Gastroesophageal sphincter (tissue), 4 donors: ENCODE data around the gene RIMBP2. TPM values are rescaled to one million over a fixed set of nuclear protein-coding genes. Genes with fewer than 3 reads are reported as not detected.

Source experiments
- ATAC-seq: fragments of 150-250 bp; one replicate; pipeline ENCODE4 v1.9.1; 2016; ENCODE audit warnings: mild to moderate bottlenecking, moderate library complexity
- H3K27ac ChIP-seq, 4 donors: fragments of 200-600 bp; sonication (generic) in 3 of 4; 1 replicate in 3 of 4; 2 replicates in 1 of 4; pipeline ENCODE4 v1.5.1; 2016 to 2019
- H3K27me3 ChIP-seq: fragments of 200-600 bp; sonication (generic); one replicate; pipeline ENCODE4 v1.5.1; 2019
- H3K36me3 ChIP-seq, 2 donors: fragments of 200-600 bp; sonication (generic); one replicate each; pipeline ENCODE4 v1.5.1; 2019; ENCODE audit warnings: control low read depth in 1 of 2
- H3K4me1 ChIP-seq, 3 donors: fragments of 200-600 bp; sonication (generic); 1 replicate in 2 of 3; 2 replicates in 1 of 3; pipeline ENCODE4 v1.5.1; 2016 to 2019; ENCODE audit warnings: control low read depth in 2 of 3
- H3K4me3 ChIP-seq, 2 donors: fragments of 200-600 bp; sonication (generic); one replicate each; pipeline ENCODE4 v1.5.1; 2019; ENCODE audit warnings: mild to moderate bottlenecking in 1 of 2, moderate library complexity in 1 of 2
- H3K9me3 ChIP-seq, 3 donors: fragments of 200-600 bp; sonication (generic); one replicate each; pipeline ENCODE4 v1.5.1; 2017 to 2019; ENCODE audit warnings: control low read depth in 2 of 3
- CTCF ChIP-seq, 4 experiments: fragments of 200-600 bp in 2 of 4; fragments of 450-650 bp in 2 of 4; sonication (generic) in 1 of 4; IDR thresholded peaks; one replicate each; pipeline ENCODE4 v1.5.1; 2017 to 2019; ENCODE audit warnings: antibody characterized with exemption in 4 of 4, mild to moderate bottlenecking in 2 of 4, moderate library complexity in 2 of 4
- EP300 ChIP-seq: sonication (generic); formaldehyde crosslinking; IDR thresholded peaks from one replicate; pipeline ENCODE4 v1.6.1; 2017; ENCODE audit warnings: antibody characterized with exemption, mild to moderate bottlenecking
- POLR2A ChIP-seq, 2 donors: fragments of 450-650 bp; IDR thresholded peaks; one replicate each; pipeline ENCODE4 v1.6.1; 2017; ENCODE audit warnings: antibody characterized with exemption in 2 of 2, mild to moderate bottlenecking in 2 of 2, moderate library complexity in 1 of 2
- POLR2AphosphoS5 ChIP-seq: sonication (generic); formaldehyde crosslinking; IDR thresholded peaks from one replicate; pipeline ENCODE4 v1.6.1; 2017; ENCODE audit warnings: antibody characterized with exemption
- WGBS, 2 donors: methylation state at CpG; one replicate each; pipeline ENCODE4 v1.1.5; 2018; ENCODE audit warnings: low coverage in 1 of 2; 5-methylcytosine and 5-hydroxymethylcytosine counted together
- total RNA-seq, 4 donors: library from RNA; depleted of rRNA; stranded (reverse); fragments of >200 nt; gene quantifications; one replicate each; pipeline ENCODE4 v1.1.0, GENCODE V29; 2016

RIMBP2 gene
- total RNA-seq, 4 donors from 2014 or later: 0.42 to 1.1 (median 0.60) TPM

GRCh38 chr12:130382818-130383217 is 333.3 kb downstream of the RIMBP2 start:
- Histone ChIP-seq H3K27me3 (peaks cover 19% of the 10 kb centered on the region), H3K4me3 (no peak overlapping the region), H3K27ac (no peak overlapping the region), H3K9me3 (no peaks in the 10 kb centered on the region), H3K4me1 (no peaks in the 10 kb centered on the region), H3K36me3 (no peaks in the 10 kb centered on the region)
- 40 to 55% methylated on average over 2 of the region's 2 CpGs for WGBS, 2 donors
- no peak for TF ChIP-seq CTCF (IDR thresholded peaks at IDR 0.05)
- no peak for TF ChIP-seq POLR2A (IDR thresholded peaks at IDR 0.05)
- TF ChIP-seq EP300: no peak
- no peak for TF ChIP-seq POLR2AphosphoS5
- no peak for ATAC-seq

- WGBS, 2 donors: 73% methylated on average over 9 to 13 of the region's 13 CpGs
- Histone ChIP-seq H3K4me1 (no peaks in the 10 kb centered on the region), H3K4me3 (no peak overlapping the region), H3K27ac (no peak overlapping the region), H3K9me3 (no peaks in the 10 kb centered on the region), H3K36me3 (no peaks in the 10 kb centered on the region), H3K27me3 (peaks cover 71% of the 10 kb centered on the region)
- no peak for ATAC-seq
- no peak for TF ChIP-seq POLR2A (IDR thresholded peaks at IDR 0.05)
- no peak for TF ChIP-seq POLR2AphosphoS5
- TF ChIP-seq EP300: no peak
- TF ChIP-seq CTCF (IDR thresholded peaks at IDR 0.05): no peak
These were observed 340.5 kb downstream of the RIMBP2 start for GRCh38 chr12:130375296-130376287.

- H3K27me3 ChIP-seq: peaks cover 74% of the 10 kb centered on the region
- whole genome bisulfite sequencing, 2 donors: 81% methylated on average over 4 of the region's 4 CpGs
These were observed 342.0 kb downstream of the RIMBP2 start for GRCh38 chr12:130374083-130374482.

GRCh38 chr12:130372936-130373335 is 343.2 kb downstream of the RIMBP2 start:
- no peak overlapping the region for H3K4me3 ChIP-seq
- no peak overlapping the region for H3K27ac ChIP-seq
- peaks cover 74% of the 10 kb centered on the region for H3K27me3 ChIP-seq
- no peaks in the 10 kb centered on the region for H3K9me3 ChIP-seq
- no peaks in the 10 kb centered on the region for H3K4me1 ChIP-seq
- no peak for TF ChIP-seq POLR2AphosphoS5
- no peak for TF ChIP-seq EP300
- TF ChIP-seq CTCF (IDR thresholded peaks at IDR 0.05): no peak
- TF ChIP-seq POLR2A (IDR thresholded peaks at IDR 0.05): no peak
- no peak for ATAC-seq
- 23 to 37% methylated on average over 4 of the region's 4 CpGs for WGBS, 2 donors
- no peaks in the 10 kb centered on the region for H3K36me3 ChIP-seq

More at GRCh38 chr12:130374083-130374482, 342.0 kb downstream of the RIMBP2 start:
- H3K27ac ChIP-seq: no peak overlapping the region
- H3K9me3 ChIP-seq: no peaks in the 10 kb centered on the region
- no peaks in the 10 kb centered on the region for H3K36me3 ChIP-seq
- no peak for ATAC-seq
- no peaks in the 10 kb centered on the region for H3K4me1 ChIP-seq
- H3K4me3 ChIP-seq: no peak overlapping the region
- TF ChIP-seq POLR2A (IDR thresholded peaks at IDR 0.05) (no peak), POLR2AphosphoS5 (no peak), CTCF (IDR thresholded peaks at IDR 0.05) (no peak), EP300 (no peak)

- Histone ChIP-seq H3K27ac (no peak overlapping the region), H3K36me3 (no peaks in the 10 kb centered on the region), H3K4me1 (no peaks in the 10 kb centered on the region), H3K4me3 (no peak overlapping the region), H3K27me3 (peaks cover 62% of the 10 kb centered on the region), H3K9me3 (no peaks in the 10 kb centered on the region)
- ATAC-seq: no peak
- 11 to 18% methylated on average over 4 to 5 of the region's 5 CpGs for WGBS, 2 donors
- no peak for TF ChIP-seq EP300
- no peak for TF ChIP-seq POLR2A (IDR thresholded peaks at IDR 0.05)
- no peak for TF ChIP-seq POLR2AphosphoS5
- no peak for TF ChIP-seq CTCF (IDR thresholded peaks at IDR 0.05)
These were observed 344.8 kb downstream of the RIMBP2 start for GRCh38 chr12:130371296-130371695.
